ENCODE measurements around the gene CEP112.

Gene CEP112

DNA sequence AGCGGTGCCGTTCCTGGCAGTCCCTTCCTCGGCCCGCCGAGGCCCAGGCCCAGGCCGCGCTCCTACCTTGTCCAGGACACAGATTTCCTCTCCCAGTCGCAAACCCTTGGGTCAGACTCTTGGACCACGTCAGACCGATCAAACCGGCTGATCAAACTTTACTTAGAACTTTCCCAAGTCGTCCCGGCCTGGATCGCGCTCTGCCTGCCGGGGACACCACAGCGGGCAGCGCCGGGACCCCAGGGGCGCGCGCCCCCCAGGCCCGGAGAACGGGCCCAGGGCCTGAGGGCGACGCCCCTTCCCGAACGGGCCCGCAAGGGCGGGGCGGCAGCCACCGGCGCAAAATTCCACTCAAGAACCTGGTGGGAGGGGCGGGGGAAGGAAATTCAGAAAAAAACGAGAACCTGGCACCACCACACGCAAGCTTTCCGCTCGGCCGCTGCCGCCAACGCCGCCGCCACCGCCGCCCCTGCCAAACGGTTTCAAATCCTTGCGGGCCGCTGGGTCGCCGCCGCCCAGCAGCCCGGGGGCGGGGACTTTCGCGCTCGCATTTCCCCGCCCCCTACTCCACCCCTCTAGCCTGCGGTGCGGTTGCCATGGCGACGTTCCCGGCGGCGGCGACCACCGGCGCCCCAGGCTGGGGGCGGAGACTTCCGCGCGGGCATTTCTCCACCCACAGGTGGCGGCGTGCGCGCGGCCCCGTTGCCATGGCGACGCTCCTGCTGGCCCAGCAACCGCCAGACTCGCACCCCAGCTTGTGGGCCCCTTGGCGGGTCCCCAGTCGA is at the start of gene CEP112:
Gene CEP112 (minus strand): TSS at position 541 of the 785 bp plus-strand sequence.
- DNase-seq (ENCODE audit: extremely low spot score): peak; percentile 94
- POLR2A ChIA-PET: interaction anchor here (0.6 kb wide), 1 partner anchor 632 kb away, joined by 3 read pairs; no protein-coding TSS in a partner anchor
- CTCF ChIA-PET: interaction anchor here (0.8 to 1.4 kb wide), 2 partner anchors 9 to 21 kb away, joined by 3 to 6 read pairs; no protein-coding TSS in a partner anchor
- TF ChIP-seq L3MBTL2 (conservative IDR thresholded peaks at IDR 0.05) (peak; percentile 40; the same call in 1 of the 2 replicates), FOXA1 (IDR thresholded peaks at IDR 0.05) (no peak)

GRCh38 chr17:66240630-66241029 is 48.7 kb upstream of the CEP112 start:
- CTCF ChIA-PET: interaction anchor here (0.6 kb wide), 1 partner anchor 224 kb away, joined by 3 read pairs; no protein-coding TSS in a partner anchor
- TF ChIP-seq FOXM1 (IDR thresholded peaks at IDR 0.05; ENCODE audit: borderline replicate concordance): no peak
- no peak for TF ChIP-seq CTBP1 (IDR thresholded peaks at IDR 0.05; ENCODE audit: borderline replicate concordance)
- no peak for TF ChIP-seq ARNT (IDR thresholded peaks at IDR 0.05)
- no peak for TF ChIP-seq SP1 (IDR thresholded peaks at IDR 0.05)
- TF ChIP-seq LEF1 (IDR thresholded peaks at IDR 0.05; ENCODE audit: borderline replicate concordance): no peak
- no peak for TF ChIP-seq NFRKB (IDR thresholded peaks at IDR 0.05)
- no peak for TF ChIP-seq FOXK2 (IDR thresholded peaks at IDR 0.05)
- TF ChIP-seq BHLHE40 (IDR thresholded peaks at IDR 0.05; ENCODE audit: borderline replicate concordance): no peak
- POLR2A ChIA-PET: no interaction called here
- DNase-seq (ENCODE audit: extremely low spot score): no peak

DNA sequence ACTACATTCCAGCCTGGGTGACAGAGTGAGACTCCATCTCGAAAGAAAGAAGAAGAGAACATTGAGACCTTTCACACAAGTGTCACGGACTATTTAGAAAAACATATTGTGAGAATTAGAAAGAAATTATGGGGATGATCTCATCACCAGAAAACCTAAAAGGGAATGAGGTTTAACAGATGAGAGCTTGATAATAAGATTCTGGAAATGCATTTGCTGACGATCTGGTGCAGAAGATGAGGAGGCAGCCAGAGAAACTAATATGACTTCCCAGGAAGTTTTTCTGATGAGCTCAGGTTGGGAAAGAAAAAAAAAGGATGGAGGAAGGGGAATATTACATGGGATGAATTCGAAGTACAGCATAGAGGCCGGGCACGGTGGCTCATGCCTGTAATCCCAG is 48.1 kb upstream of the CEP112 start:
- ChIA-PET CTCF (no interaction called here), POLR2A (no interaction called here)
- no peak for DNase-seq (ENCODE audit: extremely low spot score)
- TF ChIP-seq FOXK2 (IDR thresholded peaks at IDR 0.05) (no peak), ZNF384 (IDR thresholded peaks at IDR 0.05) (no peak), BHLHE40 (IDR thresholded peaks at IDR 0.05; ENCODE audit: borderline replicate concordance) (no peak), ARNT (IDR thresholded peaks at IDR 0.05) (no peak), LEF1 (IDR thresholded peaks at IDR 0.05; ENCODE audit: borderline replicate concordance) (no peak), FOXA1 (IDR thresholded peaks at IDR 0.05) (no peak), NFRKB (IDR thresholded peaks at IDR 0.05) (no peak), SP1 (IDR thresholded peaks at IDR 0.05) (no peak), L3MBTL2 (conservative IDR thresholded peaks at IDR 0.05) (no peak), ELF4 (IDR thresholded peaks at IDR 0.05) (no peak), TARDBP (IDR thresholded peaks at IDR 0.05) (no peak), FOXM1 (IDR thresholded peaks at IDR 0.05; ENCODE audit: borderline replicate concordance) (no peak), SUZ12 (IDR thresholded peaks at IDR 0.05) (no peak), HDGF (IDR thresholded peaks at IDR 0.05; ENCODE audit: borderline replicate concordance) (no peak), CTBP1 (IDR thresholded peaks at IDR 0.05; ENCODE audit: borderline replicate concordance) (no peak)
- TF ChIP-seq, protein P1, sequence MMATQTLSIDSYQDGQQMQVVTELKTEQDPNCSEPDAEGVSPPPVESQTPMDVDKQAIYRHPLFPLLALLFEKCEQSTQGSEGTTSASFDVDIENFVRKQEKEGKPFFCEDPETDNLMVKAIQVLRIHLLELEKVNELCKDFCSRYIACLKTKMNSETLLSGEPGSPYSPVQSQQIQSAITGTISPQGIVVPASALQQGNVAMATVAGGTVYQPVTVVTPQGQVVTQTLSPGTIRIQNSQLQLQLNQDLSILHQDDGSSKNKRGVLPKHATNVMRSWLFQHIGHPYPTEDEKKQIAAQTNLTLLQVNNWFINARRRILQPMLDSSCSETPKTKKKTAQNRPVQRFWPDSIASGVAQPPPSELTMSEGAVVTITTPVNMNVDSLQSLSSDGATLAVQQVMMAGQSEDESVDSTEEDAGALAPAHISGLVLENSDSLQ (IDR thresholded peaks at IDR 0.05): no peak

DNA sequence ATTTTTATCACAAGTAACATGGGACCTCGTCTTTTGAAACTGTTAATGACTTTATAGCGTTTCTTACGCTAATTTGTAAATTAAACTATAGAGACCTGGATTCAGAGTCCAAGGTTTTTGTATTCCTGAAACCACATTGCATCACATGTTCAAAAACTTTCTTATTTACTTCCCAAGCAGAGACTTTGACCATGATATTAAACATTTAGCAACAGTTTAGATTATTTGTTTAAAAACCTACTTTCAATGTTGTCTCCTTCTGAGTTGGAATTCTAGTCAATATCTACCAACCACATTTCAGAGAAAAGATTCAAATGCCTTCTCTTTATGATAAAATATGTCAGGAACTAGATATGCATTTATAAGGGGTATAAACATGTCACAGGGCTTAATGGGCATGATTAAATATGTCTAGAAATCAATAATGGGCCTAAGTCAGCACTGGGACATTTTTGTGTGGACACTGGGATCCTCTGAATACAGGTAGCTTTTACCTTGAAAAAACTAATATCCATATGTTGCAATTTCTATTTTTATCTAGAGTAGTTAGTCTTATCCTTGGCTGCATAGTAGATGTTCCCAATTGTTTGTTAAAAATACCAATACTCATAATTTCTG is 43.6 kb upstream of the CEP112 start:
- no peak for DNase-seq (ENCODE audit: extremely low spot score)
- no peak for TF ChIP-seq ARNT (IDR thresholded peaks at IDR 0.05)
- no peak for TF ChIP-seq ELF4 (IDR thresholded peaks at IDR 0.05)
- TF ChIP-seq BHLHE40 (IDR thresholded peaks at IDR 0.05; ENCODE audit: borderline replicate concordance): no peak
- no peak for TF ChIP-seq TARDBP (IDR thresholded peaks at IDR 0.05)
- TF ChIP-seq CTBP1 (IDR thresholded peaks at IDR 0.05; ENCODE audit: borderline replicate concordance): no peak
- no peak for TF ChIP-seq HDGF (IDR thresholded peaks at IDR 0.05; ENCODE audit: borderline replicate concordance)
- TF ChIP-seq FOXA1 (IDR thresholded peaks at IDR 0.05): no peak
- no peak for TF ChIP-seq SUZ12 (IDR thresholded peaks at IDR 0.05)
- TF ChIP-seq, protein P1 (IDR thresholded peaks at IDR 0.05): no peak
- ChIA-PET POLR2A (no interaction called here), CTCF (no interaction called here)

DNA sequence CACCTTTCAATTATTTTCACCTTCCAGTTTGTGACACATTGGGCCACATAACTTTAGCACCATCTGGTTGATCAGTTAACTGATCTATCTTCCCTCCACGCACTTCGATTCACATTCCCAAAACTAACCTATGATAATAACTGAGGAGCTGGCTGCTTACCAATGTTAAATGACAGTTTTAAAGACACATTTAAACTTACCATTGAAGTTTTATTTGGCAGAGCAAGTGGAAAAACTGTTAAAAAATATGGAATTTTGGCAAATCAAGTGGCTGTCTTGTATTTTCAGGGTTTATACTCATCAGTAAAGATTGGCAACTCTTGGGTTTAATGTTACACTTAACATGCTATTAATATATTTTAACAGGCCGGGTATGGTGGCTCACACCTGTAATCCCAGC is 42.7 kb upstream of the CEP112 start:
- TF ChIP-seq HDGF (IDR thresholded peaks at IDR 0.05; ENCODE audit: borderline replicate concordance): no peak
- no peak for TF ChIP-seq TARDBP (IDR thresholded peaks at IDR 0.05)
- no peak for TF ChIP-seq FOXK2 (IDR thresholded peaks at IDR 0.05)
- no peak for TF ChIP-seq ARNT (IDR thresholded peaks at IDR 0.05)
- TF ChIP-seq SUZ12 (IDR thresholded peaks at IDR 0.05): no peak
- TF ChIP-seq ZNF384 (IDR thresholded peaks at IDR 0.05): no peak
- no peak for TF ChIP-seq NFRKB (IDR thresholded peaks at IDR 0.05)
- no peak for TF ChIP-seq L3MBTL2 (conservative IDR thresholded peaks at IDR 0.05)
- TF ChIP-seq ELF4 (IDR thresholded peaks at IDR 0.05): no peak
- TF ChIP-seq FOXA1 (IDR thresholded peaks at IDR 0.05): no peak
- TF ChIP-seq SP1 (IDR thresholded peaks at IDR 0.05): no peak
- TF ChIP-seq FOXM1 (IDR thresholded peaks at IDR 0.05; ENCODE audit: borderline replicate concordance): no peak
- no peak for TF ChIP-seq CTBP1 (IDR thresholded peaks at IDR 0.05; ENCODE audit: borderline replicate concordance)
- TF ChIP-seq, protein P1 (IDR thresholded peaks at IDR 0.05): no peak
- no peak for TF ChIP-seq LEF1 (IDR thresholded peaks at IDR 0.05; ENCODE audit: borderline replicate concordance)
- no peak for TF ChIP-seq BHLHE40 (IDR thresholded peaks at IDR 0.05; ENCODE audit: borderline replicate concordance)
- ChIA-PET POLR2A (no interaction called here), CTCF (no interaction called here)
- DNase-seq (ENCODE audit: extremely low spot score): no peak

Measured in HEK293T (cell line).